HEK293 (cell line): Measurements from ENCODE around the gene VIPR2.
A peak's percentile ranks its signal among the peaks of the same experiment; 100 is the strongest.

Experiments used
- CTCF ChIA-PET: fragments of 350-600 bp; formaldehyde crosslinking; extraction: SDS; loops from one replicate; lab custom pipeline; 2021; ENCODE audit warnings: antibody characterized with exemption; lab: Yijun Ruan, JAX
- POLR2A ChIA-PET: fragments of 300-600 bp; formaldehyde crosslinking; extraction: SDS; loops from one replicate; lab custom pipeline; 2020; ENCODE audit warnings: antibody characterized with exemption, inconsistent platforms; lab: Yijun Ruan, JAX
- H3K27ac ChIP-seq: fragments of 200-500 bp; sonication (Bioruptor generic); 2 replicates; pipeline ENCODE4 v1.5.1; 2014; ENCODE audit warnings: low read depth, low read length, control low read depth, inconsistent platforms; ENCODE audit errors: extremely low read depth
- H3K36me3 ChIP-seq, 2 experiments: fragments of 200-500 bp in 1 of 2; sonication (Bioruptor generic) in 1 of 2; 1 replicate in 1 of 2; 2 replicates in 1 of 2; pipeline ENCODE4 v1.5.1; 2014 to 2017; ENCODE audit warnings: inconsistent platforms in 2 of 2, low read length in 2 of 2; ENCODE audit not compliant: control insufficient read depth in 2 of 2, insufficient read depth in 1 of 2
- H3K4me1 ChIP-seq: fragments of 200-500 bp; sonication (Bioruptor generic); 2 replicates; pipeline ENCODE4 v1.5.1; 2014; ENCODE audit warnings: mild to moderate bottlenecking, low read length, inconsistent platforms; ENCODE audit not compliant: control insufficient read depth, insufficient read depth
- H3K4me3 ChIP-seq: 2 replicates; pipeline ENCODE4 v1.5.1; 2011; ENCODE audit warnings: low read depth, mild to moderate bottlenecking, control low read depth, low read length, moderate library complexity
- H3K9me3 ChIP-seq: fragments of 200-500 bp; sonication (Bioruptor generic); 2 replicates; pipeline ENCODE4 v1.5.1; 2014; ENCODE audit warnings: low read depth, low read length, inconsistent platforms; ENCODE audit not compliant: control insufficient read depth, insufficient read depth
- EGR2 ChIP-seq: fragments of 450-650 bp; formaldehyde crosslinking; IDR thresholded peaks from 2 replicates; pipeline ENCODE4 v1.5.1; 2016; ENCODE audit warnings: low read depth, missing biosample characterization, missing genetic modification characterization
- KLF10 ChIP-seq: fragments of 450-650 bp; IDR thresholded peaks from 2 replicates; pipeline ENCODE4 v1.5.1; 2018; ENCODE audit warnings: missing biosample characterization, mild to moderate bottlenecking, missing genetic modification characterization
- MYNN ChIP-seq: fragments of 450-650 bp; formaldehyde crosslinking; IDR thresholded peaks from 2 replicates; pipeline ENCODE4 v1.5.1; 2016; ENCODE audit warnings: missing biosample characterization, missing genetic modification characterization, borderline replicate concordance
- SP2 ChIP-seq: fragments of 450-650 bp; formaldehyde crosslinking; IDR thresholded peaks from 2 replicates; pipeline ENCODE4 v1.5.1; 2016; ENCODE audit warnings: missing biosample characterization, missing genetic modification characterization
- ZBTB49 ChIP-seq: fragments of 450-650 bp; formaldehyde crosslinking; IDR thresholded peaks from 2 replicates; pipeline ENCODE4 v1.5.1; 2016; ENCODE audit warnings: missing biosample characterization, missing genetic modification characterization, low read depth
- ZIC2 ChIP-seq: fragments of 450-650 bp; formaldehyde crosslinking; IDR thresholded peaks from 2 replicates; pipeline ENCODE4 v1.5.1; 2016; ENCODE audit warnings: missing biosample characterization, missing genetic modification characterization
- ZNF157 ChIP-seq: fragments of 450-650 bp; formaldehyde crosslinking; IDR thresholded peaks from 2 replicates; pipeline ENCODE4 v1.5.1; 2016; ENCODE audit warnings: missing biosample characterization, missing genetic modification characterization
- ZNF214 ChIP-seq: fragments of 450-650 bp; formaldehyde crosslinking; IDR thresholded peaks from 2 replicates; pipeline ENCODE4 v1.5.1; 2017; ENCODE audit warnings: missing biosample characterization, mild to moderate bottlenecking, missing genetic modification characterization, borderline replicate concordance
- ZNF26 ChIP-seq: fragments of 450-650 bp; formaldehyde crosslinking; IDR thresholded peaks from 2 replicates; pipeline ENCODE4 v1.5.1; 2016; ENCODE audit warnings: missing biosample characterization, missing genetic modification characterization
- ZNF274 ChIP-seq, 2 experiments: fragments of 200-500 bp in 1 of 2; fragments of 450-650 bp in 1 of 2; sonication (Bioruptor generic) in 1 of 2; formaldehyde crosslinking in 1 of 2; IDR thresholded peaks; 2 replicates each; pipeline versions ENCODE4 v1.5.1 to v1.6.1; 2014 to 2016; ENCODE audit warnings: borderline replicate concordance in 1 of 2, inconsistent platforms in 1 of 2, low read length in 1 of 2, missing biosample characterization in 1 of 2, missing genetic modification characterization in 1 of 2
- ZNF366 ChIP-seq: fragments of 450-650 bp; formaldehyde crosslinking; conservative IDR thresholded peaks from 2 replicates; pipeline ENCODE4 v1.5.1; 2016; ENCODE audit warnings: missing biosample characterization, missing genetic modification characterization
- ZNF624 ChIP-seq: fragments of 450-650 bp; formaldehyde crosslinking; IDR thresholded peaks from 2 replicates; pipeline ENCODE4 v1.5.1; 2017; ENCODE audit warnings: missing biosample characterization, missing genetic modification characterization
- ZNF639 ChIP-seq: fragments of 450-650 bp; formaldehyde crosslinking; IDR thresholded peaks from 2 replicates; pipeline ENCODE4 v1.5.1; 2016; ENCODE audit warnings: missing biosample characterization, missing genetic modification characterization
- ZNF843 ChIP-seq: fragments of 450-650 bp; formaldehyde crosslinking; IDR thresholded peaks from 2 replicates; pipeline ENCODE4 v1.5.1; 2016; ENCODE audit warnings: missing biosample characterization, missing genetic modification characterization

The VIPR2 gene

DNA sequence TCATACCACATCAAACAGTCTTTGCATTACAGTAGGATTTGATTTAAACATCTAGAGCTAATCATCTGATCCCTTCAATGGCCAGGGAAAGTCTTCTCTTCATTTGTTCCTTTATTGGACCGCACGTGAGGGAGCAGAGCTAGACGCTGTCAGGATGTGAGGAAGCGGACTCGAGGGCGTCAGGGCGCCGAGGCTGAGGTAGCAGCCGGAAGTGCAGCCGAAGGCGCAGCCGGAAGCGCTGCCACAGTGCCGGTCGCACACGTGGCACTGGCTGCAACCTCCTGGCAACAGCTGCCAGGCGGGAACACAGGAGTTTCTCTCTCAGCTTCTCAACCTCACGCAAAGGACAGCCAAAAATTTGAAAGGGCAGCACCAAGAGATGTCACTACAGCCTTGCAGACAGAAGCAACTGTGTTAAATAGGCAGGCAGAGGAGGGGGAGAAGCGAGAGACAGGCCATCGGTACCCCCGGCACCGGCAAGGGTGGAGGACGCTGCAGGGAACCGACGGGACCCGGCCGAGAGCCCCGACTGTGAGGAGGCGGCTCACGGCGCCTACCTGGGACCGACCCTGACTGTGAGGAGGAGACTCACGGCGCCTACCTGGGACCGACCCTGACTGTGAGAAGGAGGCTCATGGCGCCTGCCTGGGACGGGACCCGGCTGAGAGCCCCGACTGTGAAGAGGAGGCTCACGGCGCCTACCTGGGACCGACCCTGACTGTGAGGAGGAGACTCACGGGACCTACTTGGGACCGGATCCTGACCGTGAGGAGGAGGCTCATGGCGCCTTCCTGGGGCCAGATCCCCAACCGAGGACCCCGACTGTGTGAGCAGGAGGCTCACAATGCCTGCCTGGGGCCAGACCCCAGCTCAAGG is 32.3 kb downstream of the VIPR2 start:
- Histone ChIP-seq H3K9me3 (no peaks in the 10 kb centered on the region), H3K36me3 (no peaks in the 10 kb centered on the region), H3K4me1 (no peaks in the 10 kb centered on the region), H3K4me3 (no peak overlapping the region), H3K27ac (no peak overlapping the region)
- TF ChIP-seq ZIC2 (tag by site-specific recombination) (0 out of 2 replicates have a peak, but pooled peaks have one; percentile 7), ZNF624 (tag by site-specific recombination) (no peak)
- ChIA-PET POLR2A (no interaction called here), CTCF (no interaction called here)

- Histone ChIP-seq H3K36me3 (no peaks in the 10 kb centered on the region), H3K9me3 (no peaks in the 10 kb centered on the region), H3K4me1 (no peaks in the 10 kb centered on the region), H3K27ac (no peak overlapping the region), H3K4me3 (no peak overlapping the region)
- ChIA-PET CTCF (no interaction called here), POLR2A (no interaction called here)
- no peak for TF ChIP-seq EGR2 (tag by site-specific recombination)
- TF ChIP-seq ZNF366: no peak
- no peak for TF ChIP-seq MYNN (tag by site-specific recombination)
- TF ChIP-seq KLF10 (tag by site-specific recombination): no peak
- TF ChIP-seq ZNF843 (tag by site-specific recombination): no peak
- no peak for TF ChIP-seq ZNF214
Measured at GRCh38 chr7:159109653-159110035, 35.0 kb downstream of the VIPR2 start.

DNA sequence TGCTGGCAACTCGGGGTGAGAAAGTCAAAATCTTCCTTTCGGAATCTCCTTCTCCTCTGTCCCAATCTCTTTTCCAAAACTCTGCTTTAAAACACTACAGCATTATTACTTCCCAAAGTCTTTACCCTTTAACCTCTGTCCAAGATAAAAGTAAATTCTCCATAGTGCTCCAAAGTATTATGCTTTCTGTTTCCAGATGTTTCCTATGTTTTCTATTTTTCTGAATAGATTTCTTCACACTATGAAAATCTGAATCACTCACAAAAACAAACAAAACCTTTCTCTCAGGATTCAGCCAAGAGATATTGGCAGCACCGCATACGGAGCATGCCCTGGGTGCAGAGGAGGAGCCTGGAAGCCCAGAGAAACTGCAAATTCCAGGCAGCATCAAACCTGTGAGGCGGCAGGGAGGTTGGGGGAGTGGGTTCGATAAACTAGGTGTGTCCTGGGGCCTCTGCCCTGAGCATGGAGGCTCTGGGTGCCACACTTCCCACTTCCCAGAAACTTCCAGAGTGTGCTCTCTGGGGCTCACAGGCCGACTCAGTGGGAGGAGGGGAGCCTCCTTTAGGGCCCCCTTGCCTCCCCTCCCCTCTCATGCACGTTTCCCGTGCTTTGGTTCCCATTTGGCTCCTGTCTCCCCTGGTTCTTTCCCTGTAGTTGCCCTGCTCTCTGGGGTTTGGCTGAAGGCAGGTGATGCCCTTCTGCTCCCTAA is 35.6 kb downstream of the VIPR2 start:
- Histone ChIP-seq H3K9me3 (no peaks in the 10 kb centered on the region), H3K4me1 (no peaks in the 10 kb centered on the region), H3K4me3 (no peak overlapping the region), H3K27ac (no peak overlapping the region), H3K36me3 (no peaks in the 10 kb centered on the region)
- ChIA-PET CTCF (no interaction called here), POLR2A (no interaction called here)
- TF ChIP-seq SP2 (tag by site-specific recombination) (no peak), ZBTB49 (tag by site-specific recombination) (no peak), ZNF639 (tag by site-specific recombination) (no peak), ZNF157 (tag by site-specific recombination) (no peak), ZNF274 (IDR thresholded peaks at IDR 0.05; ENCODE audit: low read length) (no peak), ZNF274 (tag by site-specific recombination; IDR thresholded peaks at IDR 0.05; ENCODE audit: borderline replicate concordance) (no peak), ZNF26 (no peak)
